ENCODE results near the gene FLAD1. TPM values are rescaled to one million over a fixed set of nuclear protein-coding genes. Genes with fewer than 3 reads are reported as not detected.

FLAD1 gene
- total RNA-seq, 2 experiments from 2014 or later = 45.4 to 49.4 TPM

- peak; percentile 48 for DNase-seq
- intact Hi-C loops (cut with micrococcal nuclease) = no loop called here
- CTCF ChIA-PET = interaction anchor here (0.6 to 9.8 kb wide), 4 partner anchors 16 to 67 kb away, joined by 3 to 144 read pairs (median 5); partner anchors contain the start of genes ADAM15, LENEP and PYGO2
- H3K4me3 Mint-ChIP-seq = peak overlapping the region; percentile 48
- POLR2A ChIA-PET = interaction anchor here (0.6 to 1.4 kb wide), 2 partner anchors 10 to 847 kb away, joined by 3 to 5 read pairs; no protein-coding TSS in a partner anchor
- H3K4me1 Mint-ChIP-seq (ENCODE audit: low read depth) = peaks cover 68% of the 10 kb centered on the region
- H3K36me3 Mint-ChIP-seq = peaks cover 56% of the 10 kb centered on the region
- no peaks in the 10 kb centered on the region for H3K27me3 Mint-ChIP-seq
- H3K9me3 Mint-ChIP-seq = no peaks in the 10 kb centered on the region
- peak overlapping the region; percentile 99 for H3K27ac Mint-ChIP-seq
Measured at GRCh38 chr1:155013632-155014031, 30.5 kb downstream of the FLAD1 start.

GRCh38 chr1:155014709-155015508, 31.8 kb downstream of the FLAD1 start:
- H3K36me3 Mint-ChIP-seq = peaks cover 50% of the 10 kb centered on the region
- no peaks in the 10 kb centered on the region for H3K27me3 Mint-ChIP-seq
- ChIA-PET POLR2A (interaction anchor here (1.0 to 4.9 kb wide), 7 partner anchors 8 to 79 kb away, joined by 3 to 35 read pairs (median 10); partner anchors contain the start of genes FLAD1, LENEP and PMVK), CTCF (interaction anchor here (0.6 to 9.8 kb wide), 13 partner anchors 7 to 455 kb away, joined by 3 to 144 read pairs (median 8); partner anchors contain the start of genes ADAM15, CKS1B, FLAD1 and LENEP)
- H3K9me3 Mint-ChIP-seq = no peaks in the 10 kb centered on the region
- peaks cover 77% of the 10 kb centered on the region for H3K4me1 Mint-ChIP-seq (ENCODE audit: low read depth)
- no peak for DNase-seq
- intact Hi-C loops (cut with micrococcal nuclease) = no loop called here
- H3K4me3 Mint-ChIP-seq = no peak overlapping the region
- H3K27ac Mint-ChIP-seq = no peak overlapping the region

GRCh38 chr1:155015527-155016230, 32.5 kb downstream of the FLAD1 start:
- Mint-ChIP-seq H3K27ac (peak overlapping the region; percentile 70), H3K27me3 (no peaks in the 10 kb centered on the region), H3K9me3 (no peaks in the 10 kb centered on the region), H3K4me1 (ENCODE audit: low read depth) (peaks cover 76% of the 10 kb centered on the region), H3K4me3 (peak overlapping the region; percentile 33), H3K36me3 (peaks cover 43% of the 10 kb centered on the region)
- ChIA-PET CTCF (interaction anchor here (0.8 to 9.8 kb wide), 14 partner anchors 8 to 137 kb away, joined by 3 to 144 read pairs (median 12); partner anchors contain the start of genes ADAM15, CKS1B, FLAD1 and LENEP), POLR2A (interaction anchor here (0.6 to 4.9 kb wide), 10 partner anchors 8 to 79 kb away, joined by 3 to 35 read pairs (median 8); partner anchors contain the start of genes ADAM15, FLAD1, LENEP and PMVK)
- intact Hi-C loops (cut with micrococcal nuclease) = no loop called here
- DNase-seq = no peak

GRCh38 chr1:155016231-155016831, 33.2 kb downstream of the FLAD1 start:
- peak; percentile 50 for DNase-seq
- Mint-ChIP-seq H3K4me1 (ENCODE audit: low read depth) (peaks cover 71% of the 10 kb centered on the region), H3K4me3 (peak overlapping the region; percentile 33), H3K27ac (peak overlapping the region; percentile 70), H3K27me3 (no peaks in the 10 kb centered on the region), H3K9me3 (no peaks in the 10 kb centered on the region), H3K36me3 (peaks cover 40% of the 10 kb centered on the region)
- ChIA-PET POLR2A (interaction anchor here (0.6 to 4.9 kb wide), 12 partner anchors 9 to 80 kb away, joined by 3 to 35 read pairs (median 6); partner anchors contain the start of genes ADAM15, CKS1B, FLAD1 and LENEP), CTCF (interaction anchor here (0.6 to 9.8 kb wide), 22 partner anchors 9 to 151 kb away, joined by 3 to 144 read pairs (median 10); partner anchors contain the start of genes ADAM15, CKS1B, EFNA4 and FLAD1)
- intact Hi-C loops (cut with micrococcal nuclease) = no loop called here

GRCh38 chr1:155017041-155017945, 34.1 kb downstream of the FLAD1 start:
- Mint-ChIP-seq H3K4me3 (peak overlapping the region; percentile 37), H3K36me3 (peaks cover 40% of the 10 kb centered on the region), H3K9me3 (no peaks in the 10 kb centered on the region), H3K27ac (peak overlapping the region; percentile 78), H3K4me1 (ENCODE audit: low read depth) (peaks cover 63% of the 10 kb centered on the region), H3K27me3 (no peaks in the 10 kb centered on the region)
- intact Hi-C loops (cut with micrococcal nuclease) = loop anchor here (1.0 kb wide), 4 partner anchors 9 to 55 kb away; partner anchors contain the start of genes FLAD1 and ZBTB7B
- ChIA-PET CTCF (interaction anchor here (0.6 to 9.8 kb wide), 45 partner anchors 10 to 619 kb away, joined by 3 to 144 read pairs (median 4); partner anchors contain the start of genes ADAM15, CKS1B, DCST1 and DCST2), POLR2A (interaction anchor here (0.8 to 4.9 kb wide), 10 partner anchors 10 to 81 kb away, joined by 3 to 35 read pairs (median 8); partner anchors contain the start of genes CKS1B, FLAD1, LENEP and PBXIP1)
- DNase-seq = peak; percentile 97

- DNase-seq = no peak
- Mint-ChIP-seq H3K4me1 (ENCODE audit: low read depth) (peaks cover 60% of the 10 kb centered on the region), H3K27me3 (no peaks in the 10 kb centered on the region), H3K9me3 (no peaks in the 10 kb centered on the region), H3K27ac (peak overlapping the region; percentile 57), H3K36me3 (peaks cover 35% of the 10 kb centered on the region), H3K4me3 (peak overlapping the region; percentile 36)
- intact Hi-C loops (cut with micrococcal nuclease) = loop anchor here (1.0 kb wide), 4 partner anchors 10 to 56 kb away; partner anchors contain the start of genes FLAD1 and ZBTB7B
- CTCF ChIA-PET = interaction anchor here (0.6 to 9.8 kb wide), 41 partner anchors 10 to 620 kb away, joined by 3 to 144 read pairs (median 4); partner anchors contain the start of genes ADAM15, CKS1B, DCST1 and DCST2
- POLR2A ChIA-PET = interaction anchor here (1.2 to 4.9 kb wide), 9 partner anchors 11 to 81 kb away, joined by 4 to 35 read pairs (median 8); partner anchors contain the start of genes ADAM15, CKS1B, FLAD1 and LENEP
Measured at GRCh38 chr1:155017946-155018316, 34.8 kb downstream of the FLAD1 start.

- no peak for DNase-seq
- H3K9me3 Mint-ChIP-seq = no peaks in the 10 kb centered on the region
- no peaks in the 10 kb centered on the region for H3K27me3 Mint-ChIP-seq
- POLR2A ChIA-PET = interaction anchor here (0.8 to 4.9 kb wide), 6 partner anchors 9 to 82 kb away, joined by 3 to 31 read pairs (median 4); partner anchors contain the start of genes ADAM15, FLAD1 and PMVK
- peaks cover 53% of the 10 kb centered on the region for H3K4me1 Mint-ChIP-seq (ENCODE audit: low read depth)
- peak overlapping the region; percentile 57 for H3K27ac Mint-ChIP-seq
- CTCF ChIA-PET = interaction anchor here (0.8 to 9.8 kb wide), 17 partner anchors 22 to 459 kb away, joined by 3 to 144 read pairs (median 5); partner anchors contain the start of genes ADAM15, EFNA4, LENEP and PBXIP1
- peaks cover 29% of the 10 kb centered on the region for H3K36me3 Mint-ChIP-seq
- H3K4me3 Mint-ChIP-seq = no peak overlapping the region
- intact Hi-C loops (cut with micrococcal nuclease) = no loop called here
Measured at GRCh38 chr1:155018617-155019348, 35.6 kb downstream of the FLAD1 start.

GRCh38 chr1:155019377-155020245, 36.5 kb downstream of the FLAD1 start:
- H3K9me3 Mint-ChIP-seq = no peaks in the 10 kb centered on the region
- peaks cover 45% of the 10 kb centered on the region for H3K4me1 Mint-ChIP-seq (ENCODE audit: low read depth)
- H3K36me3 Mint-ChIP-seq = peaks cover 21% of the 10 kb centered on the region
- intact Hi-C loops (cut with micrococcal nuclease) = no loop called here
- H3K27me3 Mint-ChIP-seq = no peaks in the 10 kb centered on the region
- no peak for DNase-seq
- CTCF ChIA-PET = interaction anchor here (1.0 to 9.8 kb wide), 9 partner anchors 9 to 460 kb away, joined by 3 to 144 read pairs (median 5); partner anchors contain the start of genes ADAM15, LENEP and PYGO2
- no peak overlapping the region for H3K4me3 Mint-ChIP-seq
- POLR2A ChIA-PET = interaction anchor here (0.8 to 4.9 kb wide), 6 partner anchors 10 to 83 kb away, joined by 3 to 31 read pairs (median 4); partner anchors contain the start of genes FLAD1 and PMVK
- peak overlapping the region; percentile 18 for H3K27ac Mint-ChIP-seq
